ENCODE data around the gene ARHGAP26. TPM values are rescaled to one million over a fixed set of nuclear protein-coding genes. Genes with fewer than 3 reads are reported as not detected.

Gene ARHGAP26
- total and polyA plus RNA-seq, 4 donors = 1.8 to 16.7 (median 4.1) TPM

DNA sequence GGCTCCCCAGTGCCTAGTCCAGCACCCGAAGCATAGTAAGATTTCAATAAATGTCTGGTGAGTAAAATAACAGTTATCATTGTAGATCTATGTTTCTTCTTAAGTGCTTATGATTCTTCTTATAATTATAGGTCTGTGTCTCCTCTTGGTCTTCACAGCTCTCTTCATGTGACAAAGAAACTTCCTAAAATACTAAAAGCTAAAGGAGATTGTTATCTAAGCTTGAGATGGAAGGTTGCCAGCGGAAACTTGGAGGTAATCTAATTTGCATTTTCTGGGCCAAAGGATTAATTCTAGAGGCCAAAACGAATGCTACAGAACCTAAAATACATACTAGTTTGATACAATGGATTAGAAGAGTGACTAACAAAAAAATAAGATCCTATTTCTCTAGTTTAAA is 13.6 kb upstream of the ARHGAP26 start:
- no peak overlapping the region for H3K27ac ChIP-seq (ENCODE audit: low read depth in 1 of 2, low read length in 2 of 2)
- no peak overlapping the region for H3K4me3 ChIP-seq (ENCODE audit: low read depth in 1 of 3, low read length in 3 of 3)
- TF ChIP-seq FOXA1 (IDR thresholded peaks at IDR 0.05) (no peak), HNF4G (IDR thresholded peaks at IDR 0.05) (no peak), FOXA2 (IDR thresholded peaks at IDR 0.05) (no peak), EGR1 (IDR thresholded peaks at IDR 0.05; ENCODE audit: low read depth in 2 of 2) (no peak), NR2F2 (IDR thresholded peaks at IDR 0.05) (no peak), SP1 (IDR thresholded peaks at IDR 0.05) (no peak)
- TF ChIP-seq, protein P1, sequence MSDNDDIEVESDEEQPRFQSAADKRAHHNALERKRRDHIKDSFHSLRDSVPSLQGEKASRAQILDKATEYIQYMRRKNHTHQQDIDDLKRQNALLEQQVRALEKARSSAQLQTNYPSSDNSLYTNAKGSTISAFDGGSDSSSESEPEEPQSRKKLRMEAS (IDR thresholded peaks at IDR 0.05) = no peak
- TF ChIP-seq, protein P2, sequence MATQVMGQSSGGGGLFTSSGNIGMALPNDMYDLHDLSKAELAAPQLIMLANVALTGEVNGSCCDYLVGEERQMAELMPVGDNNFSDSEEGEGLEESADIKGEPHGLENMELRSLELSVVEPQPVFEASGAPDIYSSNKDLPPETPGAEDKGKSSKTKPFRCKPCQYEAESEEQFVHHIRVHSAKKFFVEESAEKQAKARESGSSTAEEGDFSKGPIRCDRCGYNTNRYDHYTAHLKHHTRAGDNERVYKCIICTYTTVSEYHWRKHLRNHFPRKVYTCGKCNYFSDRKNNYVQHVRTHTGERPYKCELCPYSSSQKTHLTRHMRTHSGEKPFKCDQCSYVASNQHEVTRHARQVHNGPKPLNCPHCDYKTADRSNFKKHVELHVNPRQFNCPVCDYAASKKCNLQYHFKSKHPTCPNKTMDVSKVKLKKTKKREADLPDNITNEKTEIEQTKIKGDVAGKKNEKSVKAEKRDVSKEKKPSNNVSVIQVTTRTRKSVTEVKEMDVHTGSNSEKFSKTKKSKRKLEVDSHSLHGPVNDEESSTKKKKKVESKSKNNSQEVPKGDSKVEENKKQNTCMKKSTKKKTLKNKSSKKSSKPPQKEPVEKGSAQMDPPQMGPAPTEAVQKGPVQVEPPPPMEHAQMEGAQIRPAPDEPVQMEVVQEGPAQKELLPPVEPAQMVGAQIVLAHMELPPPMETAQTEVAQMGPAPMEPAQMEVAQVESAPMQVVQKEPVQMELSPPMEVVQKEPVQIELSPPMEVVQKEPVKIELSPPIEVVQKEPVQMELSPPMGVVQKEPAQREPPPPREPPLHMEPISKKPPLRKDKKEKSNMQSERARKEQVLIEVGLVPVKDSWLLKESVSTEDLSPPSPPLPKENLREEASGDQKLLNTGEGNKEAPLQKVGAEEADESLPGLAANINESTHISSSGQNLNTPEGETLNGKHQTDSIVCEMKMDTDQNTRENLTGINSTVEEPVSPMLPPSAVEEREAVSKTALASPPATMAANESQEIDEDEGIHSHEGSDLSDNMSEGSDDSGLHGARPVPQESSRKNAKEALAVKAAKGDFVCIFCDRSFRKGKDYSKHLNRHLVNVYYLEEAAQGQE (IDR thresholded peaks at IDR 0.05) = no peak
- no peak overlapping the region for H3K9ac ChIP-seq (ENCODE audit: low read depth in 1 of 2, low read length in 2 of 2)
- H3K4me1 ChIP-seq (ENCODE audit: control insufficient read depth in 4 of 4, insufficient read depth in 4 of 4, low read length in 3 of 4) = peaks cover 3 to 10% (median 6%) of the 10 kb centered on the region in 4 donors
- 87% methylated on average over 3 of the region's 3 CpGs for WGBS
- no peak for DNase-seq (ENCODE audit: low spot score)
- no peaks in the 10 kb centered on the region for H3K36me3 ChIP-seq (ENCODE audit: control insufficient read depth in 4 of 4, insufficient read depth in 3 of 4, low read depth in 1 of 4, low read length in 3 of 4)
- H3K9me3 ChIP-seq (ENCODE audit: control insufficient read depth in 4 of 4, low read length in 3 of 4) = no peaks in the 10 kb centered on the region
- H3K27me3 ChIP-seq (ENCODE audit: control insufficient read depth in 4 of 4, insufficient read depth in 4 of 4, low read length in 3 of 4) = no peaks in the 10 kb centered on the region

DNA sequence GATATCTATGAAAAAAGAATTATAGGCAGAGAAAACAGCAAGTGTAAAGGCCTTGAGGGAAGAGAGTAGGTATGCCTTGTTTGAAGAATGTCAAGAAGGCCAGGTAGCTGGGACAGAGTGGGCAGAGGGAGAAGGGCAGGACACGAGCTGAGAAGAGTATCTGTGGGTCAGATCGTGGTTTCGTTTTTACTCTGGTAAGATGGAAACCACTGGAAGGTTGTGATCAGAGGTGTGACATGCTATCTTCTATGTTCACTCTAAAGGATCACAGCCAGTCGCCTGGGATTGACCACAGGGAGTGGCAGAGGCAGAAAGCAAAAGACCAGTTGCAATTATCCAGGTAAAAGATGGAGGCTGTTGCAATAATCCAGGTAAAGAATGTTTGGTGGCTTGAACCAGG is 12.6 kb upstream of the ARHGAP26 start:
- no peaks in the 10 kb centered on the region for H3K36me3 ChIP-seq (ENCODE audit: control insufficient read depth in 4 of 4, insufficient read depth in 3 of 4, low read depth in 1 of 4, low read length in 3 of 4)
- no peaks in the 10 kb centered on the region for H3K9me3 ChIP-seq (ENCODE audit: control insufficient read depth in 4 of 4, low read length in 3 of 4)
- WGBS = 86% methylated on average over 4 of the region's 4 CpGs
- TF ChIP-seq, protein P3, sequence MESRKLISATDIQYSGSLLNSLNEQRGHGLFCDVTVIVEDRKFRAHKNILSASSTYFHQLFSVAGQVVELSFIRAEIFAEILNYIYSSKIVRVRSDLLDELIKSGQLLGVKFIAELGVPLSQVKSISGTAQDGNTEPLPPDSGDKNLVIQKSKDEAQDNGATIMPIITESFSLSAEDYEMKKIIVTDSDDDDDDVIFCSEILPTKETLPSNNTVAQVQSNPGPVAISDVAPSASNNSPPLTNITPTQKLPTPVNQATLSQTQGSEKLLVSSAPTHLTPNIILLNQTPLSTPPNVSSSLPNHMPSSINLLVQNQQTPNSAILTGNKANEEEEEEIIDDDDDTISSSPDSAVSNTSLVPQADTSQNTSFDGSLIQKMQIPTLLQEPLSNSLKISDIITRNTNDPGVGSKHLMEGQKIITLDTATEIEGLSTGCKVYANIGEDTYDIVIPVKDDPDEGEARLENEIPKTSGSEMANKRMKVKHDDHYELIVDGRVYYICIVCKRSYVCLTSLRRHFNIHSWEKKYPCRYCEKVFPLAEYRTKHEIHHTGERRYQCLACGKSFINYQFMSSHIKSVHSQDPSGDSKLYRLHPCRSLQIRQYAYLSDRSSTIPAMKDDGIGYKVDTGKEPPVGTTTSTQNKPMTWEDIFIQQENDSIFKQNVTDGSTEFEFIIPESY (IDR thresholded peaks at IDR 0.05) = no peak
- no peak for TF ChIP-seq HNF4A (conservative IDR thresholded peaks at IDR 0.05)
- TF ChIP-seq JUND (IDR thresholded peaks at IDR 0.05) = no peak
- no peak for TF ChIP-seq RAD21 (IDR thresholded peaks at IDR 0.05)
- no peak for TF ChIP-seq HNF4G (IDR thresholded peaks at IDR 0.05)
- no peak for TF ChIP-seq RXRA (IDR thresholded peaks at IDR 0.05)
- TF ChIP-seq TAF1 (conservative IDR thresholded peaks at IDR 0.05) = no peak
- no peak for TF ChIP-seq GABPA (IDR thresholded peaks at IDR 0.05 in 1 of 2, conservative IDR thresholded peaks at IDR 0.05 in 1 of 2)
- TF ChIP-seq NR2F2 (IDR thresholded peaks at IDR 0.05) = no peak
- TF ChIP-seq, protein P1 (IDR thresholded peaks at IDR 0.05) = no peak
- no peak for TF ChIP-seq FOXA2 (IDR thresholded peaks at IDR 0.05)
- TF ChIP-seq, protein P4, sequence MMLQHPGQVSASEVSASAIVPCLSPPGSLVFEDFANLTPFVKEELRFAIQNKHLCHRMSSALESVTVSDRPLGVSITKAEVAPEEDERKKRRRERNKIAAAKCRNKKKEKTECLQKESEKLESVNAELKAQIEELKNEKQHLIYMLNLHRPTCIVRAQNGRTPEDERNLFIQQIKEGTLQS (IDR thresholded peaks at IDR 0.05) = no peak
- TF ChIP-seq, protein P5, sequence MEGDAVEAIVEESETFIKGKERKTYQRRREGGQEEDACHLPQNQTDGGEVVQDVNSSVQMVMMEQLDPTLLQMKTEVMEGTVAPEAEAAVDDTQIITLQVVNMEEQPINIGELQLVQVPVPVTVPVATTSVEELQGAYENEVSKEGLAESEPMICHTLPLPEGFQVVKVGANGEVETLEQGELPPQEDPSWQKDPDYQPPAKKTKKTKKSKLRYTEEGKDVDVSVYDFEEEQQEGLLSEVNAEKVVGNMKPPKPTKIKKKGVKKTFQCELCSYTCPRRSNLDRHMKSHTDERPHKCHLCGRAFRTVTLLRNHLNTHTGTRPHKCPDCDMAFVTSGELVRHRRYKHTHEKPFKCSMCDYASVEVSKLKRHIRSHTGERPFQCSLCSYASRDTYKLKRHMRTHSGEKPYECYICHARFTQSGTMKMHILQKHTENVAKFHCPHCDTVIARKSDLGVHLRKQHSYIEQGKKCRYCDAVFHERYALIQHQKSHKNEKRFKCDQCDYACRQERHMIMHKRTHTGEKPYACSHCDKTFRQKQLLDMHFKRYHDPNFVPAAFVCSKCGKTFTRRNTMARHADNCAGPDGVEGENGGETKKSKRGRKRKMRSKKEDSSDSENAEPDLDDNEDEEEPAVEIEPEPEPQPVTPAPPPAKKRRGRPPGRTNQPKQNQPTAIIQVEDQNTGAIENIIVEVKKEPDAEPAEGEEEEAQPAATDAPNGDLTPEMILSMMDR (IDR thresholded peaks at IDR 0.05; ENCODE audit: low read depth, low read length, missing input control) = no peak
- TF ChIP-seq EGR1 (IDR thresholded peaks at IDR 0.05; ENCODE audit: low read depth in 2 of 2) = no peak
- no peak for TF ChIP-seq FOXA1 (IDR thresholded peaks at IDR 0.05)
- TF ChIP-seq, protein P2 (IDR thresholded peaks at IDR 0.05) = no peak
- TF ChIP-seq YY1 (IDR thresholded peaks at IDR 0.05) = no peak
- no peak for TF ChIP-seq SP1 (IDR thresholded peaks at IDR 0.05)
- no peak for DNase-seq (ENCODE audit: low spot score)
- H3K27me3 ChIP-seq (ENCODE audit: control insufficient read depth in 4 of 4, insufficient read depth in 4 of 4, low read length in 3 of 4) = no peaks in the 10 kb centered on the region
- H3K4me1 ChIP-seq (ENCODE audit: control insufficient read depth in 4 of 4, insufficient read depth in 4 of 4, low read length in 3 of 4) = peaks cover 3 to 10% (median 6%) of the 10 kb centered on the region in 4 donors
- H3K4me3 ChIP-seq (ENCODE audit: low read depth in 1 of 3, low read length in 3 of 3) = no peak overlapping the region
- H3K27ac ChIP-seq (ENCODE audit: low read depth in 1 of 2, low read length in 2 of 2) = no peak overlapping the region
- no peak overlapping the region for H3K9ac ChIP-seq (ENCODE audit: low read depth in 1 of 2, low read length in 2 of 2)

All from liver (tissue), 9 donors.